WI38 (cell line): Measurements from ENCODE around the gene PSIP1.

ENCODE experiments used
- H3K4me3 ChIP-seq: 2 replicates; pipeline ENCODE4 v1.5.1; 2011; ENCODE audit warnings: low read depth, mild to moderate bottlenecking, control low read depth, low read length
- TF ChIP-seq, protein P1 (sequence below): IDR thresholded peaks from 2 replicates; pipeline ENCODE4 v1.5.1; 2012; ENCODE audit warnings: low read depth, mild to moderate bottlenecking, control low read depth, low read length

The PSIP1 gene

DNA sequence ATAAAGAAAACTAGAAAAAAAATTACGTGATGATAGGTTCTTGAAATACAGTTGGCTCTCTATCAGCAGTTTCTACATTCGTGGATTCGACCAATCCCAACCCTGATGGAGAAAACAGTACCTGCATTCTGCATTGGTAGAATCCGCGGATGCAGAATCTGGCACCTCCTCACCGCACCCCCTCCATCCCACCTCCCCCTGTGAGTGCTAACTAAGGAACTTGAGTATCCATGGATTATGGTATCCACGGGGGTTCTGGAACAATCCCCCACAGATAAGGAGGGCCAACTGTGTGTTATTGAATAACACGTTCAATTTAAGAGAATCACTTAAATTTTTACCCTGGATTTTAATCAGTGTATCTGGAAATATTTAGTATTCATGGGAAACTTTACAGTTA, 10.5 kb upstream of the PSIP1 start:
- TF ChIP-seq, protein P1, sequence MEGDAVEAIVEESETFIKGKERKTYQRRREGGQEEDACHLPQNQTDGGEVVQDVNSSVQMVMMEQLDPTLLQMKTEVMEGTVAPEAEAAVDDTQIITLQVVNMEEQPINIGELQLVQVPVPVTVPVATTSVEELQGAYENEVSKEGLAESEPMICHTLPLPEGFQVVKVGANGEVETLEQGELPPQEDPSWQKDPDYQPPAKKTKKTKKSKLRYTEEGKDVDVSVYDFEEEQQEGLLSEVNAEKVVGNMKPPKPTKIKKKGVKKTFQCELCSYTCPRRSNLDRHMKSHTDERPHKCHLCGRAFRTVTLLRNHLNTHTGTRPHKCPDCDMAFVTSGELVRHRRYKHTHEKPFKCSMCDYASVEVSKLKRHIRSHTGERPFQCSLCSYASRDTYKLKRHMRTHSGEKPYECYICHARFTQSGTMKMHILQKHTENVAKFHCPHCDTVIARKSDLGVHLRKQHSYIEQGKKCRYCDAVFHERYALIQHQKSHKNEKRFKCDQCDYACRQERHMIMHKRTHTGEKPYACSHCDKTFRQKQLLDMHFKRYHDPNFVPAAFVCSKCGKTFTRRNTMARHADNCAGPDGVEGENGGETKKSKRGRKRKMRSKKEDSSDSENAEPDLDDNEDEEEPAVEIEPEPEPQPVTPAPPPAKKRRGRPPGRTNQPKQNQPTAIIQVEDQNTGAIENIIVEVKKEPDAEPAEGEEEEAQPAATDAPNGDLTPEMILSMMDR, result no peak
- H3K4me3 ChIP-seq, result no peak overlapping the region

- H3K4me3 ChIP-seq, result no peak overlapping the region
- TF ChIP-seq, protein P1, result no peak
Measured at GRCh38 chr9:15519831-15520230, 9.1 kb upstream of the PSIP1 start.

DNA sequence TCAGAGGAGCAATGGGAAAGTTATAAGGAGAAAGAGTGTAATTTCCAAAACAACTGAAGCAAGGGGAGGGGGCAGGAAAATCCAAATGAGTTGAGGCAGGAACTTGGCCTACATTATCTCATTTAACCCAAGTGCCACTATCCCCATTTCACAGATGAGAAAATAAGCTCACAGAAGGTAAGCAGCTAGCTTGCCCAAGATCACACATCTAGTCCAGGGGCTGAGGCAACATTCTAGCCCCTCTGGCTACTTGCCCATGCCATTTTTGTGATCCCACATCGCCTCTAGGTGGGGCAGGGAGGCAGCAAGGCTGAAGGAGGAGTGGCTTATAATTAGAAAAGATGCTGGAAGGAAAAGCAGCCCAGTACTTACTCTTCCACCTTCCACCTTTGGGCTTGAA, 2.6 kb upstream of the PSIP1 start:
- no peak overlapping the region for H3K4me3 ChIP-seq
- TF ChIP-seq, protein P1, result no peak

DNA sequence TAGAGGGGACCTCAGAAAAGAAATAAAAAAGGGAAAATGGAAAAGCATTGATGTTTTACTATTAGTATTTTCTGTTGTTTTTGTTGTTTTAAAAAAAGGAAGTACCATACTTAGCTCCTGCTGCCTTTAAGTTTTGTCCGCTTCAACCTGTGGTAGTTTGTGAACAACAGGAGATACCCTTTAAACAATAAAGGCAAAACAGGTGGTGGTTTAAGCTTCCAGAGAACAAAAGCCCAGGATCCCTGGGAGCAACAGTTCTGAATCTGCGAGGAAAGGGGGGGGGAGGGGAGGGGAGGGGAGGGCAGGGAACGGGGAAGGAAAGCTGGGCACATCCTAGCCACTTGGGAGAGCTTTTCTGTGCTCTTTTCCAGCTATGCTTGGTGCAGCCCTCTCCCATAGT, 2.1 kb upstream of the PSIP1 start:
- no peak overlapping the region for H3K4me3 ChIP-seq
- TF ChIP-seq, protein P1, result no peak

- H3K4me3 ChIP-seq, result no peak overlapping the region
- TF ChIP-seq, protein P1, result no peak
Measured at GRCh38 chr9:15512204-15512603, 1.4 kb upstream of the PSIP1 start.

DNA sequence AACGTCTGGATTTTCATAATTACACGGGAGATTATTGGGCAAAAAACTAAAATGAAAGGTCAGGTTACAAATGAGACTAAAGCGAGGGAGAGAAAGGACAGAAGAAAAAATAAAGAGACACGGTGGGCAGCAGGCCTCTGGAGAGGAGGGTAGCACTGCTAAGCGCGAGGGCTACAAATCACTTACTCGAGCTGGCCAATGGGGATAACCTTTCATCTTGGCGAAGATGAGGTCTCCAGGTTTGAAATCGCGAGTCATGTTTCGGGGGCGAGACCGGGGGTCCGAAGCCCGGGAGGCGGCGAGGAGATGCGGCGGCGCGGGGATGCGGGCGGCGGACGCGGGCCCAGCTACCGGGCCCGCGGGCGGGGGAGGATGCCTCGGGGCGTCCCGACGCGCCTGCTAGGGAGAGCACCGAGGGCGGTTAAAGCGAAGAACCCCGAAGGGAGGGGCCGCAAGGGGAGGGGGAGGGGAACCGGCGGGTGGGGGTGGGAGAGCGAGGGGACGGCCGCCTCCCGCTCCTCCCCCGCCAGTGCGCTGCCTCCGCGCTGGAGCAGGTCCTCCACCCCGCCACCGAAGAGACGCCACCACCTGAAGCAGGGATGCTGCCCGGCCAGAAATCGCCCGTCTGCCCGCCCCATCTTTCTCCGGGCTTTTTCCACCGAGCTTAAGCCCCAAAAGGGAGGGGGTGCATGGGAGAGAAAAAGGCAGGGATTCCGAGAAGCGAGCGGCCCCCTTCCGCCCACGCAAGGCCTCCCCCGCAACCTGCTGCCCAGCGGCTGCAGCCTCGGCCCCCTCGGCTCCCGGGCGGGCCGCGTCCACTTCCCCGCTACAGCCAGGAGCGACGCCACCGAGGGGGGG, 610 bp downstream of the PSIP1 start:
- TF ChIP-seq, protein P1, result no peak
- H3K4me3 ChIP-seq, result peak overlapping the region; percentile 89

DNA sequence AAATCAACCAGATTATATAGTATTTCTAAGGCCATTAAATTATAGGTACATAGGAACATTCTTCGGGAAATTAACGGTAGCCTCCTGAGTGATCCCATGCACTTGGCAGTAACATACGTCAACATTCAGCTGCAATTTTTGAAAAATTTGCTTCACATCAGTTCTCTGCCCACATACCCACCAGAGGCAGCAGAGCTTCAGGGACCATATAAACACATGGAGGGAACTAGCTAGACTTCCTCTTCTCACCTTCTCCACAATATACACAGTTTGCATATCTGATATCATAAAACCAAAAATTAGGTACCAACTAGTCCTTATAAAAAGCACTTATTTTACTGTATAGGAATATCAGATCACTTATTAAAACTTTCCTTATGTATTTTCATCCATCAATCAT, 4.8 kb downstream of the PSIP1 start:
- no peak overlapping the region for H3K4me3 ChIP-seq
- TF ChIP-seq, protein P1, result no peak
